ENCODE data around the gene PDK3. TPM values are rescaled to one million over a fixed set of nuclear protein-coding genes. Genes with fewer than 3 reads are reported as not detected.

PDK3 gene
- total RNA-seq, 2 experiments from 2014 or later = 28.0 to 29.0 TPM

DNA sequence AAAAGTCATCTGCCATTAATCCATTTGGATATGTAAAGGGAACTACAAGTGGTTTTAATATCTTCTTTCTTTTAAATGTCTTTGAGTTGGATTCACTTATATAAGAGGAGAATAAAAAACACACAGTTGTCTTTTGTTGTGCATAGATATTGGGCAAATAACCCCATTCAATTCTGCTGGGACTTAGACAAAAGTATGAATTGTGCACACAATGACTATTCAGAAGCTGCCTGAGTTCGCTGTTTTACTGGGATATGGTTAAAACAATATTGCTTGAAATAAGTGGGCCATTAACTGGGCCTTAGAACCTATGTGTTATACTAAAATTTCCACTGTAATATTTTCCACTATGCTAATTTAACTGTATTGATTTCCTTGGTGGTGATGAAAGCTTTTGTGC, 110.4 kb downstream of the PDK3 start:
- Mint-ChIP-seq H3K9me3 (no peaks in the 10 kb centered on the region), H3K36me3 (ENCODE audit: low read depth) (no peaks in the 10 kb centered on the region), H3K4me3 (no peak overlapping the region), H3K27me3 (no peaks in the 10 kb centered on the region), H3K27ac (no peak overlapping the region), H3K4me1 (peaks cover 3% of the 10 kb centered on the region)
- CTCF ChIA-PET = no interaction called here
- POLR2A ChIA-PET = no interaction called here
- no peak for DNase-seq

DNA sequence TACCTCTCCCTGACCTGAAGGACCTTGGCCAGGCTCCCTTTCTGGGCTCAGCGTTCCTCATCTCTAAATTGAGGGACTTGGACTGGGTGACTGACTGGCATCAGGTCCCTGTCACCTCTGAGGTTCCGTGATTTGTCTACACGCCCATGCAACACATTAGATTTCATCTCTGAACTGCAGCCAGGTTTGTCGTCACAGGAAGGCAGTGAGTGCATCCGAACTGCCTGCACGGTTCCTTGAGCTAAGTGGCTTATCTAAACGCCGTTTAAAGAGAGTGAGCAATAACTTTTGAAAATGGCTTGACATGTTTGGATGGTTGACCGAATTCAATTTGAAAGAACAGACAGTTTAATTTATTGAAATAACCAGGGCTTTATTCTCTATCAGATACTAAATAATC, 112.0 kb downstream of the PDK3 start:
- no peaks in the 10 kb centered on the region for H3K27me3 Mint-ChIP-seq
- no peaks in the 10 kb centered on the region for H3K9me3 Mint-ChIP-seq
- POLR2A ChIA-PET = no interaction called here
- CTCF ChIA-PET = no interaction called here
- no peak overlapping the region for H3K4me3 Mint-ChIP-seq
- H3K27ac Mint-ChIP-seq = no peak overlapping the region
- no peaks in the 10 kb centered on the region for H3K36me3 Mint-ChIP-seq (ENCODE audit: low read depth)
- peaks cover 3% of the 10 kb centered on the region for H3K4me1 Mint-ChIP-seq
- no peak for DNase-seq

Other genes with a start within 250 kb of the PDK3 start
- gene SUPT20HL2, start 151.2 kb upstream of the PDK3 start, total RNA-seq = not detected
- not detected for gene SUPT20HL1, start 104.6 kb upstream of the PDK3 start, total RNA-seq
- gene PCYT1B, start 182.1 kb downstream of the PDK3 start, total RNA-seq = under 1 TPM; 0.25 to 0.45 TPM
- 10 to 100 TPM; 28.1 TPM for gene POLA1, start 228.6 kb downstream of the PDK3 start, total RNA-seq

All from activated CD4-positive, alpha-beta memory T cell treated with anti-CD3 and anti-CD28 coated beads, Interleukin-2, amount 10 ng/mL, durations not matched to agents 7 days and 5 days (primary cell).